Measurements from ENCODE around the gene BRAT1.

The BRAT1 gene

DNA sequence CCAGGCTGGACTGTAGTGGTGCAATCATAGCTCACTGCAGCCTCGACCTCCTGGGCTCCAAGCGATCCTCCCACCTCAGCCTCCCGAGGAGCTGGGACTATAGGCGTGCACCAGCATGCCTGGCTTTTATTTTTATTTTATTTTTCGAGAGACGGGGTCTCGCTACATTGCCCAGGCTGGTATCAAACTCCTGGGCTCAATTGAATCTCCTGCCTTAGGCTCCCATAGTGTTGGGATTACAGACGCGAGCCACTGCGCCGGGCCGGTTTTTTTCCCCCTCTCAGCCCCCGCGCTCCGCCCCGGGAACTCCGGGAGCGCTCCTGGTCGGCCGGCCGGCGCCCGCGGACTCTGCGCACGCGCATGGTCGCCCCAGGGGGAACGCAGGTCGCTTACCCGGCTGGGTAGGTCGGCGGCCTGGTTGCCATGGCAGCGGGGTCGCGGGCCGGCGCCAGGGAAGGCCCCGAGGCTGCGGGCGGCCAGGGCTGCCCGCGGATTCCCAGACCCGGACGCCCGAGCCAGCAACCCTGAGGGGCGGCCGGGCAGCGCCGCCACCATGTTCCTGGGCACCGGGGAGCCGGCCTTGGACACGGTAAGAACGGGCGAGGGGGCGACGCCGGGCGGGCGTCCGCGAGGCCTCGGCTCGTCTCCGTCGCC lies 3.4 kb upstream of the BRAT1 start, which contains the start of gene IQCE:
TSS of gene IQCE (plus strand) at position 351 of the 654 bp plus-strand sequence. CDS start at position 554, 203 bp downstream.
- Histone ChIP-seq H3K36me3 (ENCODE audit: control insufficient read depth, insufficient read depth, low read length) (0 out of 2 replicates have a peak, but pooled peaks cover 4% of the 10 kb centered on the region), H3K4me3 (ENCODE audit: low read depth, low read length) (peak within 1 kb of the TSS; percentile 65), H3K4me1 (ENCODE audit: control insufficient read depth, insufficient read depth, low read length) (peaks cover 5% of the 10 kb centered on the region), H3K27ac (ENCODE audit: low read depth, low read length) (peak within 1 kb of the TSS; percentile 47), H3K9ac (ENCODE audit: low read depth, low read length) (no peak within 1 kb of the TSS), H3K27me3 (ENCODE audit: control insufficient read depth, insufficient read depth, low read length) (no peaks in the 10 kb centered on the region), H3K9me3 (ENCODE audit: control insufficient read depth, insufficient read depth, low read length) (no peaks in the 10 kb centered on the region)

DNA sequence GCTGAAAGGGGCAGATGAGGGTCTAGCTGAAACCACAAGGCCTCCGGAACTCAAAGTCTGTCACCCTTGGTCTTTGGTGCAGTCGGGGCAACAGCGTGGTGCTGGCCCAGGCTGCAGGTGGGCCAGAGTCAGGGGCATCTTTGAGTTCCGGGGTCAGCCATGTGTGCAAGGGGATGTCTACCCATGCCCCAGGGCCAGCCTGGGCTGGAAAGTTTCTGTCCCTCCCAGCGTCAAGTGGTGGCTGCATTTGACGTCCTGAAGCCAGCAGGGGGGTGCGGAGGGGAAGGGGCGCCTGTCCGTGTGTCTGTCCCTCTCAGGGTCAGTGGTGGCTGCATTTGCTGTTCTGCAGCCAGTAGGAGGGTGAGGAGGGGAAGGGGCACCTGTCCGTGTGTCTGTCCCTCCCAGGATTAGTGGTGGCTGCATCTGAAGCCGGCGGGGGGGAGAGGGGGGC lies 638 bp downstream of the BRAT1 start:
- peak overlapping the region; percentile 81 for H3K4me3 ChIP-seq (ENCODE audit: low read depth, low read length)
- H3K4me1 ChIP-seq (ENCODE audit: control insufficient read depth, insufficient read depth, low read length) = peaks cover 5% of the 10 kb centered on the region
- no peaks in the 10 kb centered on the region for H3K9me3 ChIP-seq (ENCODE audit: control insufficient read depth, insufficient read depth, low read length)
- H3K9ac ChIP-seq (ENCODE audit: low read depth, low read length) = 0 out of 2 replicates have a peak overlapping the region, but pooled peaks have one; percentile 3
- H3K27ac ChIP-seq (ENCODE audit: low read depth, low read length) = peak overlapping the region; percentile 100
- peaks cover 20% of the 10 kb centered on the region for H3K36me3 ChIP-seq (ENCODE audit: control insufficient read depth, insufficient read depth, low read length)
- H3K27me3 ChIP-seq (ENCODE audit: control insufficient read depth, insufficient read depth, low read length) = no peaks in the 10 kb centered on the region

DNA sequence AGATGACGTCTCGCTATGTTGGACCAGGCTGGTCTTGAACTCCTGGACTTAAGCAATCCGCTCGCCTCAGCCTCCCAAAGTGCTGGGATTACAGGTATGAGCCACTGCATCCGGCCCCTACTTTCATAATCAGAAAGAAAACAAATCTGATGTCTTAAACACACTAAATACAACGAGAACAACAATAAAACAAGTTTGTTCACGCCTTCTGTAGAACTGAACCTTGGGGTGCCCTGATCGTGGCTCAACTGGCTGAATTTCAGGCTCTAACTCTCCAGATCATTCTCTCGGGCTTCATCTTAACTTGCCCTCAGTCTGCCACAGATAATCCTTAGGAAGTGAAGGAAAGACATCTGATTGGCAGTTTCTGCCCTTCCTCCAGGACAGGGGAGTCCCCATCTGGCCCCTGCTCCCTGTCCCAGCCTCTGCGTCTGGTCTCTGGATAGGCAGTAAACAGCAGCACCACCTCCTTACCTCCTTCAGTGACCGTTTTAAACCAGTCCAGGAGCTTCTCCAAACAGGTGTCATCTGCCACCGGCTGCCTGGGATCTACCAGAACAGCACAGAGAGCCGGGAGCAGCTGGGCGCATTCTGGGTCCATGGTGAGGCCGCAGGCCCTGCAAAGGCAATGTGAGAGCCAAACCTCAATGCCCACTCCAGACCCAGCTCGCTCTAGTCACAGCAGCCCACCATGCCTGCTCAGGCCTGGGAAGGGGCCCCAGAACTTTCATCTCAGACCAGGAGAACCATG lies 1.3 kb downstream of the BRAT1 start:
- Histone ChIP-seq H3K9me3 (ENCODE audit: control insufficient read depth, insufficient read depth, low read length) (no peaks in the 10 kb centered on the region), H3K27me3 (ENCODE audit: control insufficient read depth, insufficient read depth, low read length) (no peaks in the 10 kb centered on the region), H3K4me1 (ENCODE audit: control insufficient read depth, insufficient read depth, low read length) (peaks cover 5% of the 10 kb centered on the region), H3K36me3 (ENCODE audit: control insufficient read depth, insufficient read depth, low read length) (peaks cover 26% of the 10 kb centered on the region), H3K27ac (ENCODE audit: low read depth, low read length) (no peak overlapping the region), H3K9ac (ENCODE audit: low read depth, low read length) (no peak overlapping the region), H3K4me3 (ENCODE audit: low read depth, low read length) (peak overlapping the region; percentile 81)

DNA sequence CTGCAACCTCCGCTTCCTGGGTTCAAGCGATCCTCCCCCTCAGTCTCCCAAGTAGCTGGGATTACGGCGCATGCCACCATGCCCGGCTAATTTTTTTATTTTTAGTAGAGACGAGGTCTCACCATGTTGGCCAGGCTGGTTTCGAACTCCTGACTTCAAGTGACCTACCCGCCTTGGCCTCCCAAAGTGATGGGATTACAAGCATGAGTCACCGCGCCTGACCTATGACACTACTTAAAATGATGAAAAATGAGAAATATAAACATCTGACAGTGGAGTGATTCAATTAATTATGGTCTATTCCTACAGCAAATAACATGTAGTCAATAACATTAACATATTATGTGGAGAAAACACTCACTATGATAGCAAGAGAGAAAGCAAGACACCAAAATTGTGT lies 2.2 kb downstream of the BRAT1 start:
- no peak overlapping the region for H3K4me3 ChIP-seq (ENCODE audit: low read depth, low read length)
- no peak overlapping the region for H3K9ac ChIP-seq (ENCODE audit: low read depth, low read length)
- no peaks in the 10 kb centered on the region for H3K9me3 ChIP-seq (ENCODE audit: control insufficient read depth, insufficient read depth, low read length)
- H3K36me3 ChIP-seq (ENCODE audit: control insufficient read depth, insufficient read depth, low read length) = peaks cover 33% of the 10 kb centered on the region
- H3K27me3 ChIP-seq (ENCODE audit: control insufficient read depth, insufficient read depth, low read length) = no peaks in the 10 kb centered on the region
- peaks cover 5% of the 10 kb centered on the region for H3K4me1 ChIP-seq (ENCODE audit: control insufficient read depth, insufficient read depth, low read length)
- no peak overlapping the region for H3K27ac ChIP-seq (ENCODE audit: low read depth, low read length)

DNA sequence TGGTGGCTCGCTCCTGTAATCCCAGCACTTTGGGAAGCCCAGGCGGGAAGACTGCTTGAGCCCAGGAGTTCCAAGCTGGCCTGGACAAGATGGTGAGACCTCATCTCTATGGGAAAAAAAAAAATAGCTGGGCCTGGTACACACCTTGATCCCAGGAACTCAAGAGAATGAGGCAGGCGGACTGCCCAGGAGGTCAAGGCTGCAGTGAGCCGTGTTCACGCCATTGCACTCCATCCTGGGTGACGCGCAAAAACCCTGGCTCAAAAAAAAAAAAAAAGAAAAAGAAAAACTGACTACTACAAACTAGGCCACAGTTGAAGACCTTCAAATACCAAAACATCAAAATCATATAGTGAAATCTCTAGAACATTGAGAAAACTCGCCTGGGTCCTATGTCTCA lies 3.9 kb downstream of the BRAT1 start:
- no peak overlapping the region for H3K27ac ChIP-seq (ENCODE audit: low read depth, low read length)
- H3K9ac ChIP-seq (ENCODE audit: low read depth, low read length) = no peak overlapping the region
- peaks cover 48% of the 10 kb centered on the region for H3K36me3 ChIP-seq (ENCODE audit: control insufficient read depth, insufficient read depth, low read length)
- H3K27me3 ChIP-seq (ENCODE audit: control insufficient read depth, insufficient read depth, low read length) = no peaks in the 10 kb centered on the region
- H3K4me3 ChIP-seq (ENCODE audit: low read depth, low read length) = no peak overlapping the region
- H3K9me3 ChIP-seq (ENCODE audit: control insufficient read depth, insufficient read depth, low read length) = no peaks in the 10 kb centered on the region
- peaks cover 5% of the 10 kb centered on the region for H3K4me1 ChIP-seq (ENCODE audit: control insufficient read depth, insufficient read depth, low read length)

DNA sequence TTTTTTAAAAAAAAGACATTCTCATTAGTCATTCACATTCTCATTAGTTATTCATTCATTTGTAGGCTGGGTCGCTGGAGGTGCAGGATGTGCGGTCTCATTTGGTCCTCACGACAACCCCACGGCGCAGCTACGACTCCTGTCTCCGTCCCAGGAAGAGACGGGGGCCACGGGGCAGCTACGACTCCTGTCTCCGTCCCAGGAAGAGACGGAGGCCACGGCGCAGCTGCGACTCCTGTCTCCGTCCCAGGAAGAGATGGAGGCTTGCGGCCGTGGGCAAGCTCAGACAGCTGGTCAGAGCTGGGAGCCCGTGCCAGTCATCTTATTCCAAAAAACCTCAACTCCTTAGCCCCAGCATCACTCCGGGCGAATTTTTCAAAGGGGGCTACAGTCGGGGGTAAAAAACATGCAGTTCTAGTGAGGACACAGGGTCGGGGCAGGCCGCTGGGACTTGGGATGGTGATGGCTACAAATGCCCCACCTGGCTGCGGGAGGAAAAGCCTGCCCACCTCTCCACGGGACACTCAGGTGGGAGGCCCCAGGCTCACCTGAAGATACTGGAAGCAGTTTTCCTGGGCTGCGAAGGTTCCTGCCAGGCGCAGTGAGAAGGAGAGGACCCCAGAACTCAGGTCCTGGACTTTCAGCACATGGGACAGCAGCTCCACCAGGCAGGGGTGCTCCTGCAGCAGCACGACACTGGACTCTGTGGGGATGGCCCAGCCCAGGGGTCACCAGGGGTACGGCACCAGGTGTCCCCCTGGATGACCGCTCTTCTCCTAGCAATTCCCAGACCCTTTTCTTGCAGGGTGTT lies 8.3 kb downstream of the BRAT1 start:
- no peak overlapping the region for H3K9ac ChIP-seq (ENCODE audit: low read depth, low read length)
- no peaks in the 10 kb centered on the region for H3K27me3 ChIP-seq (ENCODE audit: control insufficient read depth, insufficient read depth, low read length)
- peaks cover 71% of the 10 kb centered on the region for H3K36me3 ChIP-seq (ENCODE audit: control insufficient read depth, insufficient read depth, low read length)
- H3K4me3 ChIP-seq (ENCODE audit: low read depth, low read length) = no peak overlapping the region
- no peaks in the 10 kb centered on the region for H3K9me3 ChIP-seq (ENCODE audit: control insufficient read depth, insufficient read depth, low read length)
- H3K27ac ChIP-seq (ENCODE audit: low read depth, low read length) = no peak overlapping the region
- H3K4me1 ChIP-seq (ENCODE audit: control insufficient read depth, insufficient read depth, low read length) = no peaks in the 10 kb centered on the region

DNA sequence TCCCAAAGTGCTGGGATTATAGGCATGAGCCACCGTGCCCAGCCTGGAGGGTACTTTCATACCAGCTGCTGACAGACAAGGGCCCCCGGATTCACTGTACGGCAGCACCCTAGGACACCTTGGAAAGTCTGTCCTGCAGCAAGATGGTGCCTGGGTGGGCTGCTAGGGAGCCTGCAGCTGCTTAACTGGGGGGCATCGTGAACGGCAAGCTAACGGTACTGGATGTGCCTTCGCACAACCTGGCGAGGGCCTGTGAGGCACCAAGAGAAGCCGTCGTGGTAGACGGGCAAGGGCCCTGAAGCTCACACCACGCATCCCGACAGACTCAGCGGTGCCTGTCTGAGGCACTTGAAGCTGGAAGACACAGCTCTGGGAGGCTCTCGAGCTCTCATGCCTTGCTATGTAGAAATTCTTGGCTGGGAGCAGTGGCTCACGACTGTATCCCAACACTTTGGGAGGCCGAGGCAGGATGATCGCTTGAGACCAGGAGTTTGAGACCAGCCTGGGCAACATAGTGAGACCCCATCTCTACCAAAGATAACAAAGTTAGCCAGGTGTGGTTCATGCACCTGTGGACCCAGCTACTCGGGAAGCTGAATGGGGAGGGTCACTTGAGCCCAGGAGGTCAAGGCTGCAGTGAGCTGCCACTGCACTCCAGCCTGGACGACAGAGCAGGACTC lies 9.4 kb downstream of the BRAT1 start:
- no peaks in the 10 kb centered on the region for H3K4me1 ChIP-seq (ENCODE audit: control insufficient read depth, insufficient read depth, low read length)
- H3K9me3 ChIP-seq (ENCODE audit: control insufficient read depth, insufficient read depth, low read length) = no peaks in the 10 kb centered on the region
- no peaks in the 10 kb centered on the region for H3K27me3 ChIP-seq (ENCODE audit: control insufficient read depth, insufficient read depth, low read length)
- no peak overlapping the region for H3K4me3 ChIP-seq (ENCODE audit: low read depth, low read length)
- peaks cover 78% of the 10 kb centered on the region for H3K36me3 ChIP-seq (ENCODE audit: control insufficient read depth, insufficient read depth, low read length)
- no peak overlapping the region for H3K9ac ChIP-seq (ENCODE audit: low read depth, low read length)
- no peak overlapping the region for H3K27ac ChIP-seq (ENCODE audit: low read depth, low read length)

DNA sequence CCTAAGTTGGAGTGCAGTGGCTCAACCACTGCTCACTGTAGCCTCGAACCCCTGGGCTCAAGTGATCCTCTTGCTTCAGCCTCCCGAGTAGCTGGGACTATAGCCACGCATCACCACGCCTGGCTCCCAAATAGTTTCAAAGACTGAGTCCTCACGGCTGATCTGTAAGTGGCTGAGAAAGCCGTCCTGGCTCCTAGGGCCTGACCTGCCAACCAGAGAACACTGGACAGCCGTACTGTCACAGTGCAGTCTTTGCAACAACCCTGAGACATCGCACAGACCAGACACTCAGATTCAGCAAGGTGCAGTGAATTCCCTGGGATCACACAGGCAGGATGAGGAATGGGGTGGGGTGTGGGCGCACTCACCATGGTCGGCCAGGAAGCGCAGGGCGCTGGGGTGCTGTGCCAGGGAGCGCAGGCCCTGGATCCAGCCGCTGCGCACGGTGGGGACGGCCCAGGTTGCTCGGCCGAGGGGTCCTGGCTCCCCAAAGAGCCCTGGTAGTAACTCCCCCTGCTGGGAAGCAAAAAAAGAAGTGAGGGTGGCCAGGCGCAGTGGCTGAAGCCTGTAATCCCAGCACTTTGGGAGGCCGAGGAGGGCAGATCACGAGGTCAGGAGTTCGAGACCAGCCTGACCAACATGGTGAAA lies 10.7 kb downstream of the BRAT1 start:
- Histone ChIP-seq H3K27me3 (ENCODE audit: control insufficient read depth, insufficient read depth, low read length) (no peaks in the 10 kb centered on the region), H3K4me3 (ENCODE audit: low read depth, low read length) (no peak overlapping the region), H3K9ac (ENCODE audit: low read depth, low read length) (no peak overlapping the region), H3K36me3 (ENCODE audit: control insufficient read depth, insufficient read depth, low read length) (peaks cover 81% of the 10 kb centered on the region), H3K9me3 (ENCODE audit: control insufficient read depth, insufficient read depth, low read length) (no peaks in the 10 kb centered on the region), H3K27ac (ENCODE audit: low read depth, low read length) (no peak overlapping the region), H3K4me1 (ENCODE audit: control insufficient read depth, insufficient read depth, low read length) (no peaks in the 10 kb centered on the region)

DNA sequence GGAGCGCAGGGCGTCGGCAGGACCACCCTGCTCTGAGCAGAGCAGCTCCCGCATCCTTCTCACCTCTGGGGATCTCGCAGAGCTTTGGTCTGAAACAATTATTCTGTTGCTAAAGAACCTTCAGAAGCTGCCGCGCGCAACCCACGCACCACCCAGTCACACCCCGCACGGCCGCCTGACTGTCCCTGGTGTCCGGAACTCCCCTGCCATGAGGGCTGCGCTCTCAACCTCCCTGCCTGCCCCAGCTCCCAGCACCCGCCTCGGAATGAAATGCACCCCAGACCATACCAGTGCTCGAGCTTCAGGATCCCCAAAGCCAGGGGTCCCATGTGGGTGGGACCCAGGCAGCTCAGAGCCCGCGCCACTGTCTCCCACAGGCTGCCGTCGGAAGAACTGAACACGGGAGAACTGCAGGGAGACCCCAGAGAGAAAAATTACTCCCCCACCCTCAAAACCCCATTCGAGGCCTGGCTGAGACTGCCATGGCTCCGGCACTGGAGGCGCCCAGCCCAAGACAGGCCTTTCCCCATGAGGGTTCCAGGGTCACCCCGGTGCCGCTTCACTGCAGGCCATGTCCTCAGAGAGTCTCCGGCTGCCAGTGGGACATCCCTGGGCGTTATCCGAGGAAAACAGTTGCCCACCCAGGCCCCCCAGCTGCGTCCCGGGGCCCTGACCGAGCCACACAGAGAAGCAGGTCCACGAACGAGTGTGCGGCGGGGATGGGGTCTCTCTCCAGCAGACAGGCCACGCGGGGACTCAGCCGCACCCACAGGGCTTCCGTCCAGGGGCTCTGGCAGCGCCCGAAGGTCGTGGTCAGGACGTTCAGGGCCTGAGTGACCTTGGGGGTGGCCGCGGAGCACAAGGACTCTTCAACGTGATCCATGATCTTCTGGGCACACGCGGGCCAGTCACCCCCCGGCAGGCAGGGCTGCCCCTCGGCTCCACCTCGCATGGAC lies 12.1 kb downstream of the BRAT1 start:
- Histone ChIP-seq H3K9me3 (ENCODE audit: control insufficient read depth, insufficient read depth, low read length) (no peaks in the 10 kb centered on the region), H3K4me1 (ENCODE audit: control insufficient read depth, insufficient read depth, low read length) (no peaks in the 10 kb centered on the region), H3K27ac (ENCODE audit: low read depth, low read length) (no peak overlapping the region), H3K36me3 (ENCODE audit: control insufficient read depth, insufficient read depth, low read length) (peaks cover 85% of the 10 kb centered on the region), H3K4me3 (ENCODE audit: low read depth, low read length) (no peak overlapping the region), H3K27me3 (ENCODE audit: control insufficient read depth, insufficient read depth, low read length) (no peaks in the 10 kb centered on the region), H3K9ac (ENCODE audit: low read depth, low read length) (no peak overlapping the region)
